ENCODE results near the gene PYHIN1.

The PYHIN1 gene

DNA sequence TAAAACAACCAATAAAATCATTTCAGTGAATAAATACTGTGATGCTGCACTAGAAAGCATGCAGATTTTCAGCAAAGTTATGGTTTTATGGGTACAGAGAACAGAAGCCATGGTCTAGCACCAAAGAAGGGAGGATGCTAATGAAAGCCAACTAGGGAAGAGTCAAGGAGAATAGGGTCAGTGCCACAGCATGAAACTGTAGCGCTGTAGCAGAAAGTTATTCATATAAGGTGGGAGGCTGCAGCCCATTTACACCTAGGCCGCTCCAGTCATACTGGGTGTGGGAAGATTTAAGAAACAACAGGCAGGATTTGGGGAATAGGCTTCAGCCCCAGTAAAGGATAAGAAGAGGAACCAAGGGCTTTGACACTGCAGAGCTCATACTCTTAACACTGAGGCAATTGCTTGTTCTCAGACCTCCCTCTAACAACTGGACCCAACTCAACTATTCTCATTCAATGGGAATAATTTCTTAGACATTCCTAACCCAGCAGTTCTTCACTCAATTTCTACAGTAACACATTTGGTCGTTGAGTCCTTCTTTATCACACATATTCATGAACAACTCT, 82.7 kb downstream of the PYHIN1 start:
- no peak for DNase-seq (ENCODE audit: low read depth in 3 of 3)

DNA sequence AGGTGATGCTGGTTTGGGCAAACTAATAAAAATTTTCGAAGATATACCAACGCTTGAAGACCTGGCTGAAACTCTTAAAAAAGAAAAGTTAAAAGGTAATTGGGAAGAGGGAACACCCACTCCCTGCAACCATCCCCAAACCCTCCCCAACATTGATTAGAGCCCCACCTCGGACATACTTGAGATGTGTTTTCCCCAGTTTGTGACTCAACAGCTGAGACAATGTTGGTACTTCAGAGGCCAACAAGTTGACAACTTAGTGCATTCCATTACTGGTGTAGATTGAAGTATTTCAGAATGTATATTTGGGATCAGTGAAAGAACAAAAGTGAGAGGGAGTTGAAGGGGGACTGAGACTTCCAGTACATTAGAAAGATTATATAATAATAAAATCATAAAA, 83.5 kb downstream of the PYHIN1 start:
- no peak for DNase-seq (ENCODE audit: low read depth in 3 of 3)

DNA sequence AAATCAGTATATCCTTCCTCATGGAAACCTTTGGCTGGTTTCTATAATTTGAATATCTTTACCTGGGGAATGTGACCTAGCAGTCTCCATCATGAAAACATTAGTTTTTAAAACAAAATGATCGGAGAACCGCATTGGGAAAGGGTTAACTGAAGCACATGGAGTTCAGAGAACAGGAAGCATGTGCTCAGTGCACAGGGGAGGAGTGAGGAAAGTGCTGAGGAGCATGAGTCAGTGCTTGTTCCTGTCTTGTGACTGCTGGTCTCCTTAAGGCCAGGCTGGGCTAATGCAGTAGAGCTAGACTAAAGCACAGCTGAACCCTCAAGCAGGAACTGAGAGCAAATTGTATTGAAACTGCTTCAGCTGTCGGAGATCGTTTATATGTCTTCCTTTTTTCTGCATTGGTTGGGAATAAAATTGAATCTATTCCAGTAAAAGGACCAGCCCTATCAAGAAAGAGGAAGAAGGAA, 84.1 kb downstream of the PYHIN1 start:
- DNase-seq (ENCODE audit: low read depth in 3 of 3), result peak in 2 of 3 experiments; percentile 59 to 61

DNA sequence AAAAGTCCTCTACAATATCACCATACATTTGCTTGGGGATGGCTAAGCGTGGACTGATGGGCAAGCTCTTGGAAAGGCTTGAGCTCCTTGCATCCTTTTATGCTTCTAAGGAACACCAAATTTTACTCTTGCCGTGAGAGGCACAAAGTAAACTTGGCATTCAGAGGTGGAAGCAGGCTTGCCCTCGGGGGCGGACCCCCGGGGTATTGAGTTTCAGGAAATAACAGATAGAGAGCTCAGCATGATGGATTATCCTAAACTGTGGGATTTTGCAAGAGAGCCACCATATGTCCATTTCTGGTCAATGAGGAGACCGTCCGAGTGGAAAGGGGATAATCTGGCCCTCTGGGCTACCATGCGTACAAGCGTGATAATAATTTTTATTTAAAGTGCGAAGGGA, 92.4 kb downstream of the PYHIN1 start:
- no peak for DNase-seq (ENCODE audit: low read depth in 3 of 3)

DNA sequence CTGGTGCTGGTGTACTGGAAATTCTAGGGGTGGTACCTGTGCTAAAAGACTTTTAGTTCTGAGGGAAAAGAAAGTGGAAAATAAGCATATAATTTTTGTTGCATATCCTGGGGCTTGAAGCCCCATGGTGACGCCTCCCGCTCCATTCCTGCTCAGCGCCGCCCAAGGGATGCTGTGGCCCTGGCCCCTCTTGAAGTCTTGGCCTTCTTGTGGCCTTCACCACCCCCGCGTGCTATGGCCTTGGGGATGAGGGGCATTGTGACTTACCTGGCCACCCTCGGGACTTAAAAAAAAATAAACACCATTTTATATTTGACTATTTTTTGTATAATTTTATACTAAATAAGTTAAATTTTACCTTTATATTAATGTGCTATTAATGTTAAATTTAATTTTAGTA, 93.7 kb downstream of the PYHIN1 start:
- DNase-seq (ENCODE audit: low read depth in 3 of 3), result no peak

Measured in stimulated activated CD4-positive, alpha-beta T cell treated with anti-CD3 and anti-CD28 coated beads, TNF-alpha, amount 100 ng/mL, for 24 hours (primary cell).